KBM-7 (cell line): ENCODE data around the gene PPP3CA.
A peak's percentile ranks its signal among the peaks of the same experiment; 100 is the strongest.

ENCODE experiments used
- DNase-seq: peaks from one replicate; pipeline ENCODE4 v3.0.0-alpha.2; 2015
- in situ Hi-C: fragments of 300-500 bp; cut with MboI; formaldehyde crosslinking; loops from 2 replicates; pipeline ENCODE4 v1.14.3; 2020; ENCODE audit warnings: low sequenced_read_pairs, low pct_unique_long_range_greater_than_20kb, mixed read lengths

Gene PPP3CA

GRCh38 chr4:101049549-101050001 is 297.8 kb downstream of the PPP3CA start:
- in situ Hi-C loops, result no loop called here
- DNase-seq, result no peak

GRCh38 chr4:101044766-101045165 is 302.6 kb downstream of the PPP3CA start:
- DNase-seq, result no peak
- in situ Hi-C loops, result no loop called here

GRCh38 chr4:101042847-101043246 is 304.5 kb downstream of the PPP3CA start:
- DNase-seq, result no peak

GRCh38 chr4:101040776-101041175 is 306.6 kb downstream of the PPP3CA start:
- in situ Hi-C loops, result no loop called here
- DNase-seq, result no peak

More at GRCh38 chr4:101042847-101043246, 304.5 kb downstream of the PPP3CA start:
- in situ Hi-C loops, result no loop called here

GRCh38 chr4:101039367-101039766 is 308.0 kb downstream of the PPP3CA start:
- in situ Hi-C loops, result no loop called here
- DNase-seq, result no peak

- no peak for DNase-seq
- in situ Hi-C loops, result no loop called here
Observed at GRCh38 chr4:101037938-101038413, 309.4 kb downstream of the PPP3CA start.

GRCh38 chr4:101037249-101037648 is 310.1 kb downstream of the PPP3CA start:
- in situ Hi-C loops, result no loop called here
- DNase-seq, result no peak

GRCh38 chr4:101035487-101035886 is 311.8 kb downstream of the PPP3CA start:
- DNase-seq, result no peak
- in situ Hi-C loops, result no loop called here

- DNase-seq, result no peak
- in situ Hi-C loops, result no loop called here
Observed at GRCh38 chr4:101033986-101034385, 313.3 kb downstream of the PPP3CA start.

- DNase-seq, result no peak
- in situ Hi-C loops, result no loop called here
Observed at GRCh38 chr4:101032541-101032940, 314.8 kb downstream of the PPP3CA start.

GRCh38 chr4:101031971-101032370 is 315.4 kb downstream of the PPP3CA start:
- in situ Hi-C loops, result no loop called here
- DNase-seq, result no peak

GRCh38 chr4:101028886-101029285 is 318.4 kb downstream of the PPP3CA start:
- in situ Hi-C loops, result no loop called here
- DNase-seq, result no peak

GRCh38 chr4:101027721-101028120 is 319.6 kb downstream of the PPP3CA start:
- in situ Hi-C loops, result no loop called here
- DNase-seq, result no peak

GRCh38 chr4:101025755-101026154 is 321.6 kb downstream of the PPP3CA start:
- DNase-seq, result no peak
- in situ Hi-C loops, result no loop called here

- in situ Hi-C loops, result no loop called here
Observed at GRCh38 chr4:101022151-101023024, 324.9 kb downstream of the PPP3CA start.

GRCh38 chr4:101020956-101021355 is 326.4 kb downstream of the PPP3CA start:
- in situ Hi-C loops, result no loop called here
- DNase-seq, result peak; percentile 52

More at GRCh38 chr4:101022151-101023024, 324.9 kb downstream of the PPP3CA start:
- DNase-seq, result no peak

GRCh38 chr4:101019941-101020401 is 327.4 kb downstream of the PPP3CA start:
- DNase-seq, result no peak
- in situ Hi-C loops, result no loop called here

- DNase-seq, result no peak
- in situ Hi-C loops, result no loop called here
Observed at GRCh38 chr4:101019313-101019712, 328.0 kb downstream of the PPP3CA start.

GRCh38 chr4:101018836-101019235 is 328.5 kb downstream of the PPP3CA start:
- in situ Hi-C loops, result no loop called here
- peak; percentile 29 for DNase-seq

GRCh38 chr4:101014417-101014816 is 332.9 kb downstream of the PPP3CA start:
- in situ Hi-C loops, result no loop called here
- DNase-seq, result no peak

- in situ Hi-C loops, result no loop called here
- no peak for DNase-seq
Observed at GRCh38 chr4:101010987-101011386, 336.3 kb downstream of the PPP3CA start.
